ENCODE measurements around the gene PLCB4.
"Not testable (repeated sequence)": the region's sequence is repeated elsewhere in the genome, so short reads cannot be mapped to it uniquely, and the experiment has no call there.

Gene PLCB4

GRCh38 chr20:9145142-9145541, 76.3 kb downstream of the PLCB4 start:
- no peak for DNase-seq

- no peak for DNase-seq
Observed at GRCh38 chr20:9146649-9147048, 77.8 kb downstream of the PLCB4 start.

- DNase-seq, result no peak
Observed at GRCh38 chr20:9147547-9148024, 78.7 kb downstream of the PLCB4 start.

GRCh38 chr20:9148291-9148690, 79.4 kb downstream of the PLCB4 start:
- DNase-seq, result no peak

GRCh38 chr20:9149087-9149486, 80.2 kb downstream of the PLCB4 start:
- DNase-seq, result no peak

- DNase-seq, result no peak
Observed at GRCh38 chr20:9149796-9150195, 80.9 kb downstream of the PLCB4 start.

- DNase-seq, result no peak
Observed at GRCh38 chr20:9150679-9151078, 81.8 kb downstream of the PLCB4 start.

- DNase-seq, result not testable (repeated sequence)
Observed at GRCh38 chr20:9152139-9152538, 83.3 kb downstream of the PLCB4 start.

- DNase-seq, result no peak
Observed at GRCh38 chr20:9154464-9155024, 85.7 kb downstream of the PLCB4 start.

GRCh38 chr20:9156529-9157280, 87.8 kb downstream of the PLCB4 start:
- DNase-seq, result no peak

- no peak for DNase-seq
Observed at GRCh38 chr20:9160331-9160730, 91.4 kb downstream of the PLCB4 start.

GRCh38 chr20:9160757-9161156, 91.9 kb downstream of the PLCB4 start:
- no peak for DNase-seq

GRCh38 chr20:9161311-9161710, 92.4 kb downstream of the PLCB4 start:
- no peak for DNase-seq

- DNase-seq, result no peak
Observed at GRCh38 chr20:9163251-9163650, 94.4 kb downstream of the PLCB4 start.

- DNase-seq, result no peak
Observed at GRCh38 chr20:9163995-9164394, 95.1 kb downstream of the PLCB4 start.

GRCh38 chr20:9165261-9165660, 96.4 kb downstream of the PLCB4 start:
- DNase-seq, result no peak

GRCh38 chr20:9166153-9166780, 97.4 kb downstream of the PLCB4 start:
- DNase-seq, result peak; percentile 27

GRCh38 chr20:9169409-9169808, 100.5 kb downstream of the PLCB4 start:
- no peak for DNase-seq

GRCh38 chr20:9172851-9173250, 104.0 kb downstream of the PLCB4 start:
- DNase-seq, result no peak

GRCh38 chr20:9177278-9177677, 108.4 kb downstream of the PLCB4 start:
- no peak for DNase-seq

- no peak for DNase-seq
Observed at GRCh38 chr20:9179193-9179802, 110.4 kb downstream of the PLCB4 start.

- no peak for DNase-seq
Observed at GRCh38 chr20:9179867-9180266, 111.0 kb downstream of the PLCB4 start.

- DNase-seq, result no peak
Observed at GRCh38 chr20:9180481-9181257, 111.8 kb downstream of the PLCB4 start.
